HK-2 (cell line): Measurements from ENCODE around the gene BCL2L11.

ENCODE experiments used
- DNase-seq: peaks from one replicate; pipeline ENCODE4 v3.0.0-alpha.2; 2018; ENCODE audit not compliant: unreplicated experiment

The BCL2L11 gene

GRCh38 chr2:111117598-111118480 is 2.9 kb upstream of the BCL2L11 start:
- DNase-seq, result peak; percentile 18

DNA sequence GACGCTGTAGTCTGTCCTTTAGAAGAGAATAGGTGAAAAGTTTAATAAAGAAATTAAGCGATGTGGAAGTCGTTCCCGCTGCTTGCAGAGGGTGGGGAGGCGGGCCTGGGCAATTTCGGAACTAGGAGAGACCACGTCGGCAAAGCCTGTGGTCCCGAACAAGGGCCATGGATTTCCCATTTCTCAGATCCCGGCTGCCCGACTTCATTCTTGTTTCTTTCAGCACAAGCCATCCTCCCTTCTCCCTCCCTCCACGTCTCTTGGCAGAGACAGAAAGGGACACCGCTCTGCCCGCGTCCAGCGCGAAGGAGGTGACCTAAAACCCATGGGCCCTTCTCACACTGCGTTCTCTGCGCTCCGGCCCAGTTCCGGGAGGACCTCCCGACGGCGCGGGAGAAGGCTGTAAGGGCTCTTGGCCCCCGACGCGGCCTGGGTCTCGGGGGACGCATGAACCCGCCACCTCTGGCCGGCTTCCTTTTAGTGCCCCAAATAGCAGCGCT is 2.2 kb upstream of the BCL2L11 start:
- no peak for DNase-seq

DNA sequence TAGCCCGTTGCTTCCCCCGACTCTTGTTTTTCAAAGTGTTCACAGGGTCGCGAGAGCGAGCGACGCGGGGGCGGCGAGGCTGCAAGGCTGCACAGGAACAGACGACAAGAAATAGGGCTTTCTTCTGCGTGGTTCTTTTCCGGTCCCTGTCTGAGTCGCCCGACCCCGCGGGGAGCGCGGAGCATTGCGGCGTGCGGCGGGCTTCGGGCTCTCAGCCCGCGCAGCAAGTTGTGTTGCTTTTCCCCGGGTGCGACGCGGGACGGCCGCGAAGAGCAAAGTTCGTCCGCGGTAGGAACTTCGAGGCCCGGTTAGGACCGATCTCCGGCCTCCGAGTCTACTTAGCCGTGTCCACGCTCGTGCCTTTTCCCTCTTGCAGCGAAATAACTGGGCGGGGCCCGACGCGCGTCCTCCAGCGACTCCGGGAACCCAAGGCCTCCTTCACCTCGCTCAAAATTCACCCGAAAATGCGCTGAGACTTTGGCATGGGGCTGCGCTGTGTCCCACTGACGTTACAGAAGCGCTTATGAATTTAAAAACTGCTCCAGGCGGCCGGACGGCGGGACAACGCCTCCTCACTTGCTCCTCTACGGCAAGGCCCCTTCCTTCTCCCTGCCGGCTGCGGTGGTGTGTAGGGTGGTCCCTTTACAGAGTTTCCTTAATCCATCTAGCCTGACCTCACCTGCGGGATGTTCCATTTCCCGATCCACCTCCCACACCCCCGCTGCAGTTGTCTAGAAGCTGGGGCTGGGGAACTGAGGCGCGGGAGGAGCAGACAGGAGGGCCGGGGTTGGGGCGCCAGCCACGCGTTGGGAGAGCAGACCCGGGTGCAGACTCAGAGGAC is 1.5 kb upstream of the BCL2L11 start:
- DNase-seq, result no peak

DNA sequence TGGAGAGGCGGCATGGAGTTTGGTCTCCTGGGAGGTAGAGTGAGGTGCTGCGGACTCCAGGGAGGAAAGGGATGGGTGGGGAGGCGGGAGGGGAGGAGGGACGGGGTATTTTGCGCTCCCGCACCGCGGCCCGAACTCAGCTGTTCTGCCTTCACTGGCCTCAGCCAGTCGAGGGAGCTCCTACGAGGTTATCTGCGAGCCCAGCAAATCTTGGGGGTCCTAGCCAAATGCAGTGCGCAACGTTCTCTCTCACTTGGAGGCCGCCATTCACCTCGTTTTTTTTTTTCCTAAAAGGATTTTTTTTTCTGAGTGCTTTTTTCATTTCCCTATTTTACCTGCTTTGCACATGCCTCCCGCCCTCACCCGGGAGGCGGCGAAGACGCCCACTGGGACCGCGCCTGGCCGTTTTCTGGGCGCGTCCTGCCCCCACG is 877 bp upstream of the BCL2L11 start:
- no peak for DNase-seq

DNA sequence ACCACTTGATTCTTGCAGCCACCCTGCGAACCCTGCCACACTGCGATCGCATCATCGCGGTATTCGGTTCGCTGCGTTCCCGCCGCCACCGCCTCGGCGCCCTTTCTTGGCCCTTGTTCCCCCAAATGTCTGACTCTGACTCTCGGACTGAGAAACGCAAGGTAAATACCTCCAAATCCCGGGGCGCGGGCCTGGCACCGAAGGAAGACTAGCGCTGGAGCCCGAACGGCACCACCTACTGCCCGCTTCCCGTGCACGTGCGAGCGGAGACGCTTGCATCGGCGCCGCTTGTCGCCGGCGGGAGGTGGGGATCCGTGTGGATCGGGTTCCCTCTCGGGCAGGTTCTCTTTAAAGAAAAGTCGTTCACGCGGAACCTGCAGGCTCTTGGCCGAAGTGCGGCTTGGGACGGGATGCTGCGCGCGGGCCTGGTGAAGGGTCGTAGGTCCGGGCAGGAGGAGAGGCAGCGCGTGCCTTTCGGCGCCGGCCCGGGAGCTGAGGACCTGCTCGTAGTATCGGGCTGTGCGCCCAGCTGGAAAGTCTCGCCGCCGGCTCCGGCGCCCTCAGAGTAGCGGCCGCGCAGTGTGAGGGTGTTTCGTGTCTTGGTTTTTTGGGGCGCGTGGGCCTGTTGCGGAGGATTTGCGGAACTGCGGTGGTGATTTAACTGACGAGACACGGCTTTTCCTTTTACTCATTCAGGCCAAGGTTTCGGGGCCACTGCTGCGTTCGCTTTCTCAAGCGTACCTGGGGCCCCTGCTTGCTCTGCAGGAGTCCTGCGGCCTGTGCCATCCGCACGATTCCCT is 514 bp downstream of the BCL2L11 start:
- peak; percentile 64 for DNase-seq

GRCh38 chr2:111121828-111122630 is 1.3 kb downstream of the BCL2L11 start:
- peak; percentile 91 for DNase-seq

DNA sequence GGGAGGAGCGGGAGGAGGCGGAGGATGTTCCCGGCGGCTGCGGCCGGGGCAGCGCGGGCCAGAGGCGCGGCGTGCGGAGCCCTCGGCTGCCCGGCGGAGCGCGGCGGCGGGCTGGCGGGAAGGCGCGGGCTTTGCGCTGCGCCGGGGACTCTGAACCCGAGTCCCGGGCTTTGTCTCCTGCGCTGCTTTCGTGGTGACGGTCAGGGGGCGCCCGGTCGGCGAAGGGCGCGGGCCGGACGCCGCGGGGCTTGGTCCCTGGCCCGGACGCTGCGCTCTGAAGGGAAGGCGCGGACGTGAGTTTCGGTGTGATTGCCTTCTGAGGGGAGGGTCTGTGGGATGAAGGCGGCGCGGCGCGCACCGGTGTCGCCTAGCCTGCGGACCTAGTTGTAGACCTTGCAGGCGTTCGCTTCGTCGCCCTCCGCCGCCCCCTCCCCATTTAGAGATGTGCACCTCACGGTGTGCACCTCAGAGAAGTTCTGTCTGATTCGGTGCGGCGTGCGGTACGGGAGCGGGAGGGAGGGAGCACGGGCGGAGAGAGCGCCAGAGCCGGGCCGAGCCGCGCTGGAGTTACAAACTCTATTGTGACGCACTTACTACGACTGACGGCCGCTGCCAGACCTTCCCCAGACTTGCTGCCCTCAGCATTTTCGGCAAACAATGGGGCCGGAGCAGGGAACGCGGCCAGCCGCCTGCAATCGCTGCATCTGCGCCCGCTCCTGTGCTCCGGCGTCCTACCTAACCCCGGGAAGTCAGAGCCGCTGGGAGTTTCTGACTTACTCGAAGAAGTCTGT is 2.1 kb downstream of the BCL2L11 start:
- DNase-seq, result peak; percentile 72

- no peak for DNase-seq
These were observed 3.0 kb downstream of the BCL2L11 start for GRCh38 chr2:111123751-111124150.

DNA sequence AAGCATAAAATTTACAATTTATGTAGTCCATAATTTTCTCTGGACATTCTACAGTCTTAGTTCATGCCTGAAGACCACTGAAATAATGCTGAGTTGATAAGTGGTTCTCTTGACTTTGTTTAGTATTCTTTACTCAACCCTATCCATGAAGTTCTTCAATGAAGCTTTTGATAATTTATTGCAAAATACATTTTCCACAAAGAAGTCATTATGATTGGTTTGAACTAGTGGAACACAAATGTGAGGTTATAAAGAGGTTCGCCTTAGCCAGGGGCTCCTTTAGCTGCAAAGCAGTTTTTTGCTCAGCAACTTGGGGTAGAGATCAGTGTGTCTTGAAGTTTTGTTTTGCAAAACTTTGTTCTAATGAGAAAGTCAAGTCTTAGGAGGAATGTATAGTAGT is 5.9 kb downstream of the BCL2L11 start:
- no peak for DNase-seq

GRCh38 chr2:111127351-111127750 is 6.6 kb downstream of the BCL2L11 start:
- DNase-seq, result no peak

GRCh38 chr2:111128096-111128495 is 7.4 kb downstream of the BCL2L11 start:
- DNase-seq, result no peak

DNA sequence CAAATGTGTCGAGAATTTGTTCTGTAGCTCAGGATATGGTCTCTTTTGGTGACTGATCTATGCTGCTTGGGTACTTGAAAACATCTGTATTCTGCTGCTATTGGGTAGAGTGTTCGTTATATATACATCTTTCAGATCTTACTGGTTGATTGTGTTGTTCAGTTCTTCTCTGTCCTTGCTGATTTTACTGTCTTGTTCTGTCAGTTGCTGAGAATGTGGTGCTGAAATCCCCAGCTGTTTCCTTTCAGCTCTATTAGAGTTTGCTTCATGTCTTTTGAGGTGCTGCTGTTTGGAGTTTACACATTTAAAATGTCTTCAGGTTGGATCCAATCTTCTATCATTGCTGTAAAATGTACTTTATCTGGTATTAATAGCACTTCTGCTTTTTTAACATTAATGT is 12.9 kb downstream of the BCL2L11 start:
- no peak for DNase-seq

DNA sequence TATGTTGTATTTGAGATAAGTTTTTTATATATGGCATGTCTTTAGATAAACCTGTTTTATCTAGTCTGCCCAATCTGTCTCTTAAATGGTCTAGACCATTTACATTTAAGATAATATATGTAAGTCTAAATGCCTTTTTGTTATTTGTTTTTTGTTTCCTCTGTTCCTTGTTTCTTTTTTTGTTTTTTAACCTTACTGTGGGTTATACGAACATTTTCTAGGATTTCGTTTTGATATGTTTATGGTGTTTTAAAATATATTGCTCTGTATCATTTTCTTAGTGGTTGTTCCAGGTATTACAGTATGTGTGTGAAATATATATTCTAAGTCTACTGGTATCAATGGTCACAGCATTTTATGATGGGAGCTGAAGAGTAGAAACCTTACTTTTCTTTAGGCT is 13.3 kb downstream of the BCL2L11 start:
- DNase-seq, result no peak

DNA sequence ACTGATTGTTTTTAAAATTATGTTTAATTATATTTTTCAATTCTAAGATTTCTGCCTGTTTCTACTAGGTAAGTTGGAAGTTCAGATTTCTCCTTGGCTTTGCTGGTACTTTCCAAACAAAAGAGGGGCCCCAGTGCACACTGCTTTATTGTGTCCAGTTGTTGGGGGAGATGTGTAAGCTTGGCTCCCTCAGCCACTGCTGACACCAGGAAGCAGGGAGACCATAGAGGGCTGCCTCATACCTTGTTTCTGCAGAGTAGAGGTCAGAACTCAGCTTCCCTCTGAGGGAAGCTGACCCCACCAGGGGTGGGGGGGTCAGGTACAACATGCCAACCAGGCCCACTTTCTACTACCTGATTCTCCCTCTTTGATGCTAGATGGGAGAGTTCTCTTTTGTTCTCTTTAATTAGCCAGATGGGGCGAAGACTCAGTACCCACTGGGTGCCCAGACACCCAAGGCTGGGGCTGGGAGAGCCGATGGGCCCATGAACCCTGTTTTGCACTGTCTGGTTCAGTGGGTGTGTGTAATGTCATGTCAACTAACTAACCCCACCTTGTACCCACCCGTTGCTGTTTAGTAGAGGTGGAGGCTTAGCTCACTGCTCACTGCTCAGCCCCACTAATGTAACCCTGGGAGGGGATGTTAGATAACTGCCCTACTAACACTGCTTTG is 14.7 kb downstream of the BCL2L11 start:
- no peak for DNase-seq

- peak; percentile 18 for DNase-seq
These were observed 15.2 kb downstream of the BCL2L11 start for GRCh38 chr2:111135910-111136297.

DNA sequence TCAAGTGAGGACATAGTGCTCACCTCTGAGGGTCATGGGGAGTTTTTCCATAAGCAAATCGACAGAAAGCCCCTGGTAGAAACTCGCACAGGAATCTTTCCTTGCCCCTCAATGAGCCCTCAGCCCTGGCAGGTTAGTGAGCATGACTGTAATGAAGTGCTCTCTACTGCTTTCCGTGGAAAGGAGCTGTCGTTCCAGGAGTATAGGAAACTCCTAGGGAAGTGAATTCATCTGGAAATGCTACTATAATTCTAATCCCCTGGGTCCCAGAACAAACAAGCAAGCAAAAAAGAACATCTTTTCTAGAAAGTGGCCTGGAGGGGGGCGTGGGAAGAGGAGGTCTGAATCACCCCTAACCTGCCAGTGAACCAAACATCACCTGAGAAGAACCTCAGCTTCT is 18.1 kb downstream of the BCL2L11 start:
- no peak for DNase-seq

GRCh38 chr2:111139637-111140317 is 19.1 kb downstream of the BCL2L11 start:
- DNase-seq, result no peak

DNA sequence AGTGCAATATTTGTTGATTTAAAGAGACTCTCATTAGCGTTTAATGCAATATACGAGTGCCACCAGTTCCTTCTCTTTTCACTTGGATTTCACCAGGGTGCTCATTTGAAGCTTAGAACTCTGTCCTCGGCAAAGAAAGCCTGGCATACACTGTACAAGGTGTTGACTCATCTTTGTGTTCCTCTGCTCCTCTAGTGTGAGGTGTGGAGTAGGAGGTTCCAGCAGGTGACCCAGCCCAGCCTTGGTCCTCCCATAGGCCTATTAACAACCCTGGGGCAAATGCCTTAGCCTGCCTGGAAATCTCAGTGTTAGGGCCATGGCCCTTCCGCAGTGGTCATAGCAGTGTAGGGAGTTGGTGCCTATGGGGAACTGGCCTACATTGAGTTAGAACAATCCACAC is 20.1 kb downstream of the BCL2L11 start:
- no peak for DNase-seq

DNA sequence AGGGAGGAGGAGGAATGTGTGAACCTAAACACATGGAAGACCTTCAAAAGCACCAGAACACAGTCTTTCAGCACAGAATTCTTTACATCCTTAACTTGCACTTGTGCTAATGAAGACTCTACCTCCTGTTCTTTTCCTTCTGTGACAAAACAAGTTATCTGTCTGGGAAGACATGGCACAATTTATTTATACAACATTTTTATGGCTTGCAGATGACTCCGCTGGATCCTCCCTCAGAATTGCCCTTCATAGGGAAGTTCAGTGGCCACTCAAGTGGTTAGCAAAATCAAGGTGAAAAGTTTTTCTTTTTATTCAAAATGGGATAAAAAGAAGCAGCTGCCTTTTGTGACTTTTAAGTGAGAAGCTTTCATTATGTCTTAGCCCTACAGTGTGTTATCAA is 21.4 kb downstream of the BCL2L11 start:
- DNase-seq, result no peak
